Measurements from ENCODE around the gene MAP3K5.
"Not testable (repeated sequence)": the region's sequence is repeated elsewhere in the genome, so short reads cannot be mapped to it uniquely, and the experiment has no call there.

Gene MAP3K5

DNA sequence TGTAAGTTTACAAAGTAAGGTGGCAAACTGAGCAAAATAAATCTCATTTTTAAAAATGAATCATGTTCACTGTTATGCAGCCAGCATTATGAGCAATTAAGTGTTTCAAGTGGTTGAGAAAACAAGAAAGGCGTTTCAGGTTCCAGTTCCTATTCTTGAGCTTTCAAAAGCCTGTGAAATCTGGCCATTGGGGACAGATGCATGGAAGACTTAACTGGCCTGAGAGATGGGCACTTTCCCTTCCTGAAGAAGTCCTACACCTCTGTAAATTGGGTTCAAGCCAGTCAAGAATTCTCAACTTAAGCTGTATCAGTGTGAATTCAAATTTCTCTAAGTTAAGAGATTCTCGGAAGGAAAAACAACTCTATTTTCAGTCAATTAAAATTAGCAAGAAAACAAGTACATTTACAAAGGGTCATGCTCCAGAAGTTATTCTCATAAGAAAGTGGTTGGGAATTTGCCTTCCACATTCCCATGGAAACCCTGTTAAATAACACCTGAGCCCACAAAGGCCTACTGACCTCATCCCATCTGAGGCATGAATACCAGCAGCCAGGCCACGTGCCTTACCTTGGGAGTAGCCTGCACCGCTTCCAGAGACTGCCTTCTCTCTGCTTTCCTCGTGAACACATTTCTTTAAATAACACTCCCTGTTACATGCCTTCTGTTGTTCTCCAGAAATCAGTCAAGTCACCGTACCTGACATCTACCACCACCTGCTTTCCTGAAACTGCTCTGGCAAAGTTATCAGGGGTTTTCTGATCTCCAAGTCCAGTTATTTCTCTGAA lies 19.4 kb downstream of the MAP3K5 start:
- no peak for DNase-seq

DNA sequence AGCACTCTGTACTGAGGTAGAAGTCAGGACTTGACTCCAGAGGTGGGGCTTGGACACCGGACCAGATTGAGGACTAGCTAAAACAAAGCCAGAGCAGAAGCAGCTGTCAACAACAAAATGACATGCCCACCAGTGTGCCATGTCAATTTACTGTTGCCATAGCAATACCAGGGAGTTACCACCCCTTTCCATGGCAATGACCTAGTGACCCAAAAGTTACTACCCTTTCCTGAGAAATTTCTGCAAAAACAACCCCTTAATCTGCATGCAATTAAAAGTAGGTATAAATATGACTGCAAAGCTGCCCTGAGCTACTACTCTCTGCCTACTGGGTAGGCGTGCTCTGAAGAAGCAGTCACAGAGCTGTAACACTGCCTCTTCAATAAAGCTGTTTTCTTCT lies 21.0 kb downstream of the MAP3K5 start:
- no peak for DNase-seq

- no peak for DNase-seq
Observed at GRCh38 chr6:136769759-136770158, 22.5 kb downstream of the MAP3K5 start.

DNA sequence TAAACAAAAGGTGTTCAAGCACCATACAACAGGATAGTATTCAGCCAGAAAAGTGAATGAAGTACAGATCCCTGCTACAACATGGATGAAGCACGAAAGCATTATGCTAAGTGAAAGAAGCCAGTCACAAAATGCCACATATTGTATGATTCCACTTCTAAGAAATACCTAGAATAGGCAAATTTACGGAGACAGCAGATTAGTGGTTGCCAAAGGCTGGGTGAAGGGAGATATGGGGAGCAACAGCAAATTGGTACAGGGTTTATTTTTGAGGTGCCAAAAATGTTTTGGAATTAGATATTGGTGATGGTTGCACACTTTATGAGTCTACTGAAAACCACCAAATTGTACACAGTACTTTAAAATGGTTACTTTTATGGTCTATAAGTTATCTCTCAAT lies 23.2 kb downstream of the MAP3K5 start:
- no peak for DNase-seq

DNA sequence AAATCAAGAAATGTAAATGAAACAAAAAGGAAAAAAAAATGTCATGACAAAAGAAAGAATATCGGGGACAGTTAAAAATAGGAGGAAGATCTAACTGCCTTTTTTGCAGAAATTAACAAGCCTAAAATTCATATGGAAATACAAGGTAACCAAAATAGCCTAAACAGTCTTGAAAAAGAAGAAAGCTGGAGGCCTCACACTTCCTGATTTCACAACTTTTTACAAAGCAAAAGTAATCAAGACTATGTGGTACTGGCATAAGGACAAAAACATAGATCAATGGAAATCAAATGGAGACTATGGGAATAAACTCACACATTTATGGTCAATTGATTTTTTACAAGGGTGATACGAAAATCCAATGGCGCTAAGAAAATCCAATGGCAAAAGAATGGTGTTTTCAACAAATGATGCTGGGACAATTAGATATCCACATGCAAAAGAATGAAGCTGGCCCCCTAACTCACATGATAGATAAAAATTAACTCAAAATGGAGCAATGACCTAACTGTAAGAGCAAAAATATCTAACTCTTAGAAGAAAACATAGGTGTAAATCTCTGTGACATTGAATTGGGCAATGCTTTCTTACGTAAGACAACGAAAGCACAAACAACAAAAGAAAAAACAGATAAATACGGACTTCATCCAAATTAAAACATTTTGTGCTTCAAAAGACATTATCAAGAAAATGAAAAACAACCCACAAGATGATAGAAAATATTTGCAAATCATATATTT lies 24.5 kb downstream of the MAP3K5 start:
- no peak for DNase-seq

DNA sequence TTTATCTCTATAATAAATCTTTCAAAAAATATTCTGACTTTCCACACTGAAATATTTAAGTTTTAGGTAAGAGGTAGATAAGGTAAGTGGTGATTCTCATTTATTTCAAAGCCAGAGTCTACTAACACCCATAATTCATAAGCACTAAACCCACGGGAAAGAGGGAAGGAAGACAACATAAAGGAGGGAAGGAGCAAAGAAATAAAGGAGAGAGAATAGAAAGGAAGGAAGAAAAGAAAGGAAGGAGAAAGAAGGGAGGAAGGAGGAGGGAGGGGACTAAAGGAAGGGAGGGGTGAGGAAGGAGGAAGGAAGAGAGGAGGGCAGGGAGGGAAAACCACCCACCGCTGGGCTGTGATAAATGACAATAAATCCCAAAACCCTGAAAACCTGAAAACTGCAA lies 25.2 kb downstream of the MAP3K5 start:
- DNase-seq: no peak

- DNase-seq: no peak
Observed at GRCh38 chr6:136766274-136766673, 26.0 kb downstream of the MAP3K5 start.

DNA sequence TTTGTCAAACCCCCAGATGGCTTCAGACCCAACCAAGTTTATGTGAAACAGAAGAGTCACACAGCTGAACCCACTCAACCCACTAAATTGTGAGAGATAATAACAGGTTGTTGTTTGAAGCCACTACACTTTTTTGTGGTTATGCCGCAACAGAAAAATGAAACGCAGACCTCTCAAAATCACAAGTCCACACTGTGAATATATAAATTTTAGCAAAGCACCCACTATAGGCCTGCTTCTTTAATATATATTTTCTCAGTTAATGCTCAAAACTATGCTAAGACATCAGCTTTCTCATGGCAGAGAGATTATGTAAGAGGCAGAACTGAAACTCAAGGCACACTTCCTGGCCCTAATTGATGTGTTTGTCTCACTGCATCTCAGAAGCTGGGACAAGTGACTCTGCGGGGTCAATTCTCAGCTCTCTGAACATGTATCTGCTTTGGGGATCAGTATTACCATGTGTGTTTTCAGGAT lies 27.7 kb downstream of the MAP3K5 start:
- DNase-seq: no peak

GRCh38 chr6:136763716-136764516 lies 28.4 kb downstream of the MAP3K5 start:
- no peak for DNase-seq

DNA sequence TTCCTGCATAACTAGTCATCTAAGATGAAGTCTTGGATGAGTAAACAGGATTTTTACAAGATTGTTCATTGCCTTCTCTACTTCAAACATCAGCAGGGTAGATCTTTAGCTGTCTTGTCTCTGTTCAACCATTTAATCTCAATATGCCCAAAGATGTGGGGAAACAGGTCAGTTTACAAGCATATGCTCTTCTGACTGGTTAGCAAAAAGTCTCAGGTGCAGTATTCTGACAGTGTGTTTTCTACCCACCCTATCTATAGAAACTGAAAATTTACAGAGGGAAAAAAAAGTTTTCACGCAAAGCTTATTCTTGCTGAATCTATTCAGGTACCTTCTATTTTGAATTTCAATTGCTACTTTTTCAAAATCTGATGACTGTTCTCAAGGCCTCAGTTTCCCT lies 29.0 kb downstream of the MAP3K5 start:
- no peak for DNase-seq

DNA sequence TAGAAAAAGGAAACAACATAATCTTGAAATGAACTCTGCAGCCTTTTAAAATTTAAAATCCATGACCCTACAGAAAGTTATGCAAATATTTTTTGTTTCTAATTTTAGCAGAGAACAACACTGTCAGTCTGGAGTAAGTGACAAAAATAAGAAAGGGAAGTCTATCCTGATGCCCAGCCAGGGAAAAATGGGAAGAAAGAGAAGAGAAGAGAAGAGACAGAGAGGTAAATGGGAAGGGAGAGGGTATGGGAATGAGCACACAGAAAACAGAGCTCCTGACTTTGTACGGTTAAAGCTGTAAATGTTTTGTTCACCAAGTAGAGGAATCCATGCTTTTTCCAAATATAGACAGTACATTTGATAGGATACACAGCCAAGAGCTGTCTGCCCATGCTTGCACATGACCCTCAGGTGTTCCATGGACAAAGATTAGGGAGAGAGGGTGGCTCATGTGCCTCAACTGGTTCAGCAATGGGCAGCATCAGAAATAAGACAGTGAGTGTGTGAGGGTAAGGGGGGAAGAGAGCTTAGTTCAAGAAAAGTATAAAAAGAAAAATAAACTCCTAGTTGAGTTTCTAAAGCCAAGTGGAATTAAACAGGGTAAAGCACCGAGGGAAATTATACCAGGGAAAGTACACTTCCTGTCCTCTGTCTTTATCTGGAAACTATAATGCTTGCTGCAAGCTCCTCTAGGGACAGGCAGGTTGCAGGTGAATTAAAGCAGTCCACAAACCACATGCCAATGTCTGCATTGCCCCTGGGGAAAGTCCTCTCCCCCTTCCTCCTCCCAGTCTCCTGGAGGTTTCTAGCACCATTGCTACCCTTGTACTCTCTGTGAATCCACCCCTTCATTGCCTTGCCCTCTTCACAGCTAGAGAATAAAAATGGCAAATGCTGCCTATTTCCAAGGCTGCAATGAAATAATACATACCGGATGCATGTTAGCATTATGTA lies 30.0 kb downstream of the MAP3K5 start:
- no peak for DNase-seq

DNA sequence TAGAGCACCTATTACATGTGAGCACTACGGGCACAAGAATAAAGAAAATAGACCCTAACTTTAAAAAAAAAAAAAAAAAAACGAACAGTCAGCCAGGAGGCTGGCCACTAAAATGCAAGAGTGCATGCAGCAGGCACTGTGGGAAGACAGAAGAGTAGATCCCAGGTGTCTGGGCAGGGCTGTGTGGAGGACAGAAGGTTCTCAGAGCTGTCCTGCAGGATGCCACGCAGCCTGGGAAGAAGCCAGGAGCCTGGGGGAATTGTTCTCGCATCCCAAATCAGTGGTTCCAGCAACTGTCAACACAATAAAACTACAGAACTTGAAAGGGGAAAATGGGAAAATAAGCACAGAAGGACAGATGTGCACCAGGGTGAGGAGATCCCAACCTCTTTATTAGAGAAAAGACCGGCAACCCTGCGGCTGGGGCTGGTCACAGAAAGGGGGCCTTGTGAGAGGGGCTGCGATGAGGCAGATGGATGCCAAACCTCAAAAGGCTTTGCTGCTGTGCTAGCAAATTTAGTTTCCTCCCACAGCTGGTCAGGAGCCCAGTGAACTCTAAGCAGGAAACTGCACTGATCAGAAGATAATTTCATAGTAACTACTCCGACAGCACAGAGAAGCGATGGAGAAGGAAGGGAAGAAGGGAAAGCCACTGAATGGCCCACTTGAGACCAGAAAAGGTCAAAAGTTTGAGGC lies 30.9 kb downstream of the MAP3K5 start:
- DNase-seq: no peak

GRCh38 chr6:136760781-136761180 lies 31.5 kb downstream of the MAP3K5 start:
- not testable (repeated sequence) for DNase-seq

GRCh38 chr6:136757150-136757549 lies 35.1 kb downstream of the MAP3K5 start:
- DNase-seq: no peak

DNA sequence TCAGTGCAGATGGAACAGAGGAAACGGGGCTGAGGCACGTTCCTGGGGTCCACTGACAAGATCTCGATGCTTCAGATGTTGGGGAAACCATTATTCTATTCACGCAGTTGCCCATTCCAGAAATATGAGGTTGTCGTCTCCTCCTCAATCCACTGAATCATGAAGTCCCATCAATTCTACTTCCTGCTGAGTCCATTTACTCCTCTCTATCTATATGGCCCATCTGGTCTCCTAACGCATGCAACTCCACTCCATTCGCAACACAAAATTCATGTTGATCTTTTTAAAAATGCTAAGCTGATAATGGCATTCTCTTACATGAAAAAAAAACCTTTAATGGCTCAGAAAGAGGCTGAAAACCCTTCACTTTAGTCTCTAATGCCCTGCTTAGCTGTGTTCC lies 37.5 kb downstream of the MAP3K5 start:
- DNase-seq: no peak

GRCh38 chr6:136753624-136754023 lies 38.7 kb downstream of the MAP3K5 start:
- no peak for DNase-seq

DNA sequence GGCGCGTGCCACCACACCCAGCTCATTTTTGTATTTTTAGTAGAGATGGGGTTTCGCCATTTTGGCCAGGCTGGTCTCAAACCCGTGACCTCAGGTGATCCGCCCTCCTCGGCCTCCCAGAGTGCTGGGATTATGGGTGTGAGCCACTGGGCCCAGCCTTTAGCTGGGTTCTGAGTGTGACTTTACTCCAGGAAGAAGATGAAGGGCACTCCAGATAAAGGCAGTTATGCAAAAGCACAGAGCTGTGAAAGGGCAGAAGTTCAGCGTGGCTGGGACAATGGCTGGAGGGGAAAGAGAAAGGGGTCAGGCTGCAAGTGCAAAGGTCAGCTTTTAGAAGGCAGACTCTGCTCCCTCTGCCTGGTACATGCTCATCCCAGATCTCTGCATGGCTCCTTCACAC lies 39.7 kb downstream of the MAP3K5 start:
- DNase-seq: no peak

DNA sequence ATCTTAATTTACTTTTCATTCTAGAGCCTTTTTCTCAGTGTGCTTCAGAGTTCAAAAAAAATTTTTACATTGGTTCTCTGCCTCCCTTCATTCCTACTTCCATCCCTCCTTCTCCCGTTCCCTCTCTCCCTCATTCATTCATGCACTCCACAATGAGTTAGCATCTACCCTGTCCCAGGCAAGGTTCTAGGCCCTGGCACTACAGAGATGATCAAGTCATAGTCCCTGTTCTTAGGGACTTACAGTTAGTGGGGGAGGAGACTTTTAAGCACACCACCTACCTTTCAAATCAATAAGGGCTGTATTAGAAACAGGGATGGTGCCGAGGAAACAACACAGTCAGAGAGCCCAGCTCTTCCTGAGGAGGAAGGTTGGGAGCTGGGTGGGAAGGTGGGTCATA lies 40.3 kb downstream of the MAP3K5 start:
- DNase-seq: no peak

DNA sequence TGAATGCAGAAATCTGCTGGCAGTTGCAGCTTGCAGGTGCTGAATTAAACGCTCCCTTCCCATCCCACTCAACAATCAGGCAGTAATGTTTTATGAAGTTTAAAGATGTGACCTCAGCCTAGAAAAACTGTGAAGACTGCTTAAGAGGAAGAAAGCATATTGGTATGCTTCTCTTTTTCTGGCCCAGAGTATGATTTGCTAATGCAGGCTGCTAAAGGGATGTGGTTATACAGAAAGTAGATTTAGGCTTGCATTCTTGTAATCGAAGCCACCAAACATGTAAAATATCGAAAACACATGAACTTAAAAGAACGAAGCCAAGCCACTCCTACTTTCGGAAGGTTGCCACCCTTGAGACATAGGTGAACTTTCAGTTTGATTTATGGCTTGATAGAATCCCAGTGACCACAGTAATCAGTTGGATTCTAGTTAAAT lies 40.7 kb downstream of the MAP3K5 start:
- no peak for DNase-seq

DNA sequence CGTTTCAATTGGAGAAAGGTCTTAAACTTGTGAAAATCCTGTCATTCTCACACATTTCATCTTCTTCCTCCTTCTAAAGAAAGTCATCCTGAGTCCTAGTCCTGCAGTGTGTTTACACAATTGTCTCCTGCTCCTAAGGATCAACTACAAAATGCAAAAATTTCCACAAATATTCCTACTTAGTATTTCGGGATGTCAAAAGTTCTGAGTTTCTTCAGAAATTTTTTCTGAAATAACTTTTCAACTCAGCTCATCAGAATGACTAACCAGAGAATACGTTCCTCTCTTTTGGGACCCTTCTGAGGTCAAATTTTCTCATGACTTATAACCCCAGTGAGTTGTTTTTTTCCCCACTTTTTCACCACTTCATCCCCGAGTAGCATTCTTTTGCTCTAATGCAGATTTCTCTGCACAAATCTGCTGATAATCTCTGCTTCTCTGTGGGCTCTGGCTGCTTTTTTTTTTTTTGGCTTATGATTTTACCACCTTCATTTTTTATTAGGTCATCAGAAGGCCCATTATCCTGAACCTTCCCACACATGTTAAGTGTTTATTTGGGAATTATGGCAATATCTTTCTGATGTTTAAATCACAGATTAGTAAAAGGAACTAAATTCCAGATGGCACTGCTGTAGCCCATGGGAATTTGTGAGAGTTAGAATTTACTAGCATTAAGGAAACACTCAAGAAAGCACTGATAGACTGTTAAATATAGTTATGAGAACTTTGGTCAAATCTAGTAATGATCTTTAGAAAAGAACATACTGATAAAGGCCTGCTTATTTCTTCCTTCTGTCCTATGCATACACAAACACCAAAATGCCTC lies 41.4 kb downstream of the MAP3K5 start:
- no peak for DNase-seq
